Left lung (tissue), 10 donors: ENCODE data around the gene CPM. TPM values are rescaled to one million over a fixed set of nuclear protein-coding genes. Genes with fewer than 3 reads are reported as not detected.

Experiments used
- ATAC-seq: fragments of 200-7000 bp; cut with Tn5 transposase; one replicate; pipeline ENCODE4 v1.9.1; 2020; ENCODE audit warnings: moderate library complexity
- DNase-seq, 4 donors: peaks; one replicate each; pipeline ENCODE4 v3.0.0-alpha.2; 2013 to 2020
- H3K27ac ChIP-seq, 2 donors: fragments of 200-600 bp; sonication (generic) in 1 of 2; one replicate each; pipeline versions ENCODE4 v1.5.0 to v1.8.0; 2020 to 2021
- H3K27me3 ChIP-seq, 2 donors: fragments of 200-600 bp; sonication (generic) in 1 of 2; one replicate each; pipeline versions ENCODE4 v1.5.0 to v1.8.0; 2020 to 2021
- H3K36me3 ChIP-seq, 2 donors: fragments of 200-600 bp; sonication (generic) in 1 of 2; one replicate each; pipeline versions ENCODE4 v1.5.0 to v1.8.0; 2020 to 2021
- H3K4me1 ChIP-seq, 2 donors: fragments of 200-600 bp; one replicate each; pipeline ENCODE4 v1.8.0; 2021
- H3K4me3 ChIP-seq, 2 donors: fragments of 200-600 bp; sonication (generic) in 1 of 2; one replicate each; pipeline versions ENCODE4 v1.5.0 to v1.8.0; 2020 to 2021; ENCODE audit warnings: mild to moderate bottlenecking in 1 of 2
- H3K9me3 ChIP-seq, 2 donors: fragments of 200-600 bp; sonication (generic) in 1 of 2; one replicate each; pipeline versions ENCODE4 v1.5.0 to v1.8.0; 2020 to 2021
- CTCF ChIP-seq, 2 donors: fragments of 200-600 bp; sonication (generic) in 1 of 2; IDR thresholded peaks; one replicate each; pipeline versions ENCODE4 v1.5.0 to v1.8.0; 2021; ENCODE audit warnings: antibody characterized with exemption in 2 of 2
- intact Hi-C, 2 donors: fragments of 100-400 bp; cut with DNase I; formaldehyde crosslinking; loops; one replicate each; pipeline versions ENCODE4 v1.11.2 to v1.14.2; 2022
- polyA plus RNA-seq, 6 donors: library from polyadenylated mRNA; unstranded; fragments of 120-200 nt; gene quantifications; one replicate each; pipeline ENCODE4 v1.2.1, GENCODE V29; 2013; ENCODE audit not compliant: insufficient read length in 6 of 6
- total RNA-seq, 2 donors: library from RNA; stranded (reverse); fragmentation: NEBNext Ultra II Directional; extraction: Animal tissue kit (Norgen Biotek cat#: 25700); gene quantifications; one replicate each; pipeline ENCODE4 v1.2.1, GENCODE V29; 2021
- donor health status: DM: no; HTN: yes; CAD: no.
- donor health status: DM: no; HTN: no; CAD: no.

CPM gene
- total and polyA plus RNA-seq, 8 donors, result 180 to 708 (median 336) TPM

GRCh38 chr12:68891141-68891540, 41.8 kb downstream of the CPM start:
- no peak for DNase-seq
- intact Hi-C loops, result no loop called here
- TF ChIP-seq CTCF (IDR thresholded peaks at IDR 0.05), result no peak
- no peak overlapping the region for H3K4me3 ChIP-seq
- no peak for ATAC-seq
- H3K27me3 ChIP-seq, result no peaks in the 10 kb centered on the region
- no peaks in the 10 kb centered on the region for H3K9me3 ChIP-seq
- H3K27ac ChIP-seq, result no peak overlapping the region
- peaks cover 3 to 4% of the 10 kb centered on the region in 2 donors for H3K4me1 ChIP-seq
- H3K36me3 ChIP-seq, result peaks cover 0 to 8% of the 10 kb centered on the region in 2 donors

GRCh38 chr12:68890701-68891113, 42.3 kb downstream of the CPM start:
- no peaks in the 10 kb centered on the region for H3K9me3 ChIP-seq
- H3K4me3 ChIP-seq, result no peak overlapping the region
- no peaks in the 10 kb centered on the region for H3K27me3 ChIP-seq
- ATAC-seq, result no peak
- no peak overlapping the region for H3K27ac ChIP-seq
- DNase-seq, result no peak
- no peak for TF ChIP-seq CTCF (IDR thresholded peaks at IDR 0.05)
- intact Hi-C loops, result no loop called here
- H3K36me3 ChIP-seq, result peaks cover 0 to 5% of the 10 kb centered on the region in 2 donors
- H3K4me1 ChIP-seq, result peaks cover 3 to 4% of the 10 kb centered on the region in 2 donors

GRCh38 chr12:68888243-68888642, 44.7 kb downstream of the CPM start:
- Histone ChIP-seq H3K9me3 (no peaks in the 10 kb centered on the region), H3K4me1 (peaks cover 3 to 4% of the 10 kb centered on the region in 2 donors), H3K27me3 (no peaks in the 10 kb centered on the region), H3K36me3 (peaks cover 0 to 22% of the 10 kb centered on the region in 2 donors), H3K4me3 (no peak overlapping the region), H3K27ac (peak overlapping the region in 1 of 2 donors; percentile 45)
- no peak for TF ChIP-seq CTCF (IDR thresholded peaks at IDR 0.05)
- ATAC-seq (peak; percentile 52), DNase-seq (no peak)
- intact Hi-C loops, result no loop called here

- ATAC-seq, result no peak
- no peak for TF ChIP-seq CTCF (IDR thresholded peaks at IDR 0.05)
- Histone ChIP-seq H3K4me1 (peaks cover 3 to 4% of the 10 kb centered on the region in 2 donors), H3K9me3 (no peaks in the 10 kb centered on the region), H3K4me3 (no peak overlapping the region), H3K27me3 (no peaks in the 10 kb centered on the region), H3K27ac (no peak overlapping the region), H3K36me3 (peaks cover 0 to 28% of the 10 kb centered on the region in 2 donors)
- DNase-seq, result no peak
- intact Hi-C loops, result no loop called here
These were observed 45.3 kb downstream of the CPM start for GRCh38 chr12:68887641-68888040.

- no peak for TF ChIP-seq CTCF (IDR thresholded peaks at IDR 0.05)
- peak; percentile 4 for ATAC-seq
- Histone ChIP-seq H3K27me3 (no peaks in the 10 kb centered on the region), H3K36me3 (peaks cover 0 to 36% of the 10 kb centered on the region in 2 donors), H3K4me3 (no peak overlapping the region), H3K9me3 (no peaks in the 10 kb centered on the region), H3K27ac (no peak overlapping the region), H3K4me1 (peaks cover 3 to 4% of the 10 kb centered on the region in 2 donors)
- DNase-seq, result no peak
- intact Hi-C loops, result no loop called here
These were observed 46.1 kb downstream of the CPM start for GRCh38 chr12:68886636-68887572.
